Liver (tissue), 9 donors: ENCODE results near the gene COPS2. TPM values are rescaled to one million over a fixed set of nuclear protein-coding genes. Genes with fewer than 3 reads are reported as not detected.

Source experiments
- DNase-seq: peaks from one replicate; pipeline ENCODE4 v3.0.0-alpha.2; 2017; ENCODE audit warnings: low spot score
- H3K27ac ChIP-seq, 2 donors: one replicate each; pipeline ENCODE4 v1.7.0; 2013; ENCODE audit warnings: inconsistent platforms in 2 of 2, low read length in 2 of 2, control low read depth in 1 of 2, low read depth in 1 of 2, mild to moderate bottlenecking in 1 of 2
- H3K27me3 ChIP-seq, 4 donors: one replicate each; pipeline versions ENCODE4 v1.6.1 to v1.7.0; 2013; ENCODE audit warnings: low read length in 3 of 4, inconsistent platforms in 1 of 4, mild to moderate bottlenecking in 1 of 4, moderate library complexity in 1 of 4; ENCODE audit not compliant: control insufficient read depth in 4 of 4, insufficient read depth in 4 of 4
- H3K36me3 ChIP-seq, 4 donors: one replicate each; pipeline versions ENCODE4 v1.6.1 to v1.7.0; 2013; ENCODE audit warnings: low read length in 3 of 4, mild to moderate bottlenecking in 3 of 4, low read depth in 1 of 4, moderate library complexity in 1 of 4; ENCODE audit not compliant: control insufficient read depth in 4 of 4, insufficient read depth in 3 of 4
- H3K4me1 ChIP-seq, 4 donors: one replicate each; pipeline versions ENCODE4 v1.6.1 to v1.7.0; 2013; ENCODE audit warnings: low read length in 3 of 4, mild to moderate bottlenecking in 3 of 4, moderate library complexity in 1 of 4; ENCODE audit not compliant: control insufficient read depth in 4 of 4, insufficient read depth in 4 of 4
- H3K4me3 ChIP-seq, 3 donors: one replicate each; pipeline versions ENCODE4 v1.6.1 to v1.7.0; 2013; ENCODE audit warnings: low read length in 3 of 3, control low read depth in 1 of 3, low read depth in 1 of 3, mild to moderate bottlenecking in 1 of 3
- H3K9ac ChIP-seq, 2 donors: one replicate each; pipeline ENCODE4 v1.7.0; 2013; ENCODE audit warnings: low read length in 2 of 2, mild to moderate bottlenecking in 2 of 2, moderate library complexity in 2 of 2, control low read depth in 1 of 2, low read depth in 1 of 2
- H3K9me3 ChIP-seq, 4 donors: one replicate each; pipeline versions ENCODE4 v1.6.1 to v1.7.0; 2013; ENCODE audit warnings: low read length in 3 of 4; ENCODE audit not compliant: control insufficient read depth in 4 of 4
- EGR1 ChIP-seq, 2 donors: IDR thresholded peaks; 2 replicates each; pipeline ENCODE4 v1.6.1; 2016 to 2018; ENCODE audit warnings: antibody characterized with exemption in 2 of 2, low read depth in 2 of 2
- FOXA1 ChIP-seq: IDR thresholded peaks from 2 replicates; pipeline ENCODE4 v1.6.1; 2016; ENCODE audit warnings: antibody characterized with exemption
- FOXA2 ChIP-seq: IDR thresholded peaks from 2 replicates; pipeline ENCODE4 v1.6.1; 2016; ENCODE audit warnings: antibody characterized with exemption
- GABPA ChIP-seq, 2 donors: IDR thresholded peaks in 1 of 2; conservative IDR thresholded peaks in 1 of 2; 2 replicates each; pipeline ENCODE4 v1.6.1; 2016; ENCODE audit warnings: antibody characterized with exemption in 2 of 2, mild to moderate bottlenecking in 1 of 2, moderate library complexity in 1 of 2
- HNF4A ChIP-seq, 2 donors: conservative IDR thresholded peaks; 2 replicates each; pipeline ENCODE4 v1.6.1; 2016; ENCODE audit warnings: antibody characterized with exemption in 2 of 2, mild to moderate bottlenecking in 2 of 2
- HNF4G ChIP-seq: IDR thresholded peaks from 2 replicates; pipeline ENCODE4 v1.6.1; 2016; ENCODE audit warnings: antibody characterized with exemption
- JUND ChIP-seq, 2 donors: IDR thresholded peaks; 2 replicates each; pipeline ENCODE4 v1.6.1; 2016; ENCODE audit warnings: antibody characterized with exemption in 2 of 2
- NR2F2 ChIP-seq: IDR thresholded peaks from 2 replicates; pipeline ENCODE4 v1.6.1; 2016; ENCODE audit warnings: antibody characterized with exemption
- RAD21 ChIP-seq, 2 donors: IDR thresholded peaks; 2 replicates each; pipeline ENCODE4 v1.6.1; 2016; ENCODE audit warnings: antibody characterized with exemption in 2 of 2, mild to moderate bottlenecking in 2 of 2
- RXRA ChIP-seq, 2 donors: IDR thresholded peaks; 2 replicates each; pipeline ENCODE4 v1.6.1; 2017 to 2018; ENCODE audit warnings: antibody characterized with exemption in 2 of 2, mild to moderate bottlenecking in 1 of 2
- SP1 ChIP-seq: IDR thresholded peaks from 2 replicates; pipeline ENCODE4 v1.6.1; 2018; ENCODE audit warnings: antibody characterized with exemption, mild to moderate bottlenecking
- TAF1 ChIP-seq: conservative IDR thresholded peaks from 2 replicates; pipeline ENCODE4 v1.6.1; 2016; ENCODE audit warnings: antibody characterized with exemption, mild to moderate bottlenecking
- YY1 ChIP-seq: IDR thresholded peaks from 2 replicates; pipeline ENCODE4 v1.6.1; 2016; ENCODE audit warnings: antibody characterized with exemption, mild to moderate bottlenecking
- WGBS: extraction: QIAGEN DNeasy Blood & Tissue Kit; methylation state at CpG from one replicate; pipeline ENCODE4 v1.1.7; 2013; 5-methylcytosine and 5-hydroxymethylcytosine counted together
- polyA plus RNA-seq, 2 donors: library from polyadenylated mRNA; stranded (reverse) in 1 of 2; unstranded in 1 of 2; fragments of 200-250 nt in 1 of 2; fragments of >200 nt in 1 of 2; fragmentation: Nextera tagmentation in 1 of 2; extraction: Ambion mirVana in 1 of 2; gene quantifications; one replicate each; pipeline versions ENCODE4 v1.2.1 to v1.2.3, GENCODE V29; 2013 to 2015
- total RNA-seq, 2 donors: library from RNA; depleted of rRNA; stranded (reverse); fragments of >200 nt; gene quantifications; one replicate each; pipeline ENCODE4 v1.2.3, GENCODE V29; 2014
- TF ChIP-seq, protein P1 (sequence below): IDR thresholded peaks from 2 replicates; pipeline ENCODE4 v1.6.1; 2016; ENCODE audit warnings: antibody characterized with exemption
- TF ChIP-seq, protein P2 (sequence below): fragments of 150-350 bp; IDR thresholded peaks from 2 replicates; pipeline ENCODE4 v1.5.1; 2017; ENCODE audit warnings: improper control_type of control experiment, low read depth, low read length; ENCODE audit not compliant: missing input control
- TF ChIP-seq, protein P3 (sequence below): IDR thresholded peaks from 2 replicates; pipeline ENCODE4 v1.6.1; 2016; ENCODE audit warnings: antibody characterized with exemption
- TF ChIP-seq, protein P4 (sequence below): IDR thresholded peaks from 2 replicates; pipeline ENCODE4 v1.6.1; 2016; ENCODE audit warnings: antibody characterized with exemption
- donor health status: healthy.
- donor health status: healthy.
- donor health status: healthy.
- donor health status: healthy.
- donor health status: healthy.

The COPS2 gene
- total and polyA plus RNA-seq, 4 donors, result 14.0 to 36.0 (median 25.5) TPM

DNA sequence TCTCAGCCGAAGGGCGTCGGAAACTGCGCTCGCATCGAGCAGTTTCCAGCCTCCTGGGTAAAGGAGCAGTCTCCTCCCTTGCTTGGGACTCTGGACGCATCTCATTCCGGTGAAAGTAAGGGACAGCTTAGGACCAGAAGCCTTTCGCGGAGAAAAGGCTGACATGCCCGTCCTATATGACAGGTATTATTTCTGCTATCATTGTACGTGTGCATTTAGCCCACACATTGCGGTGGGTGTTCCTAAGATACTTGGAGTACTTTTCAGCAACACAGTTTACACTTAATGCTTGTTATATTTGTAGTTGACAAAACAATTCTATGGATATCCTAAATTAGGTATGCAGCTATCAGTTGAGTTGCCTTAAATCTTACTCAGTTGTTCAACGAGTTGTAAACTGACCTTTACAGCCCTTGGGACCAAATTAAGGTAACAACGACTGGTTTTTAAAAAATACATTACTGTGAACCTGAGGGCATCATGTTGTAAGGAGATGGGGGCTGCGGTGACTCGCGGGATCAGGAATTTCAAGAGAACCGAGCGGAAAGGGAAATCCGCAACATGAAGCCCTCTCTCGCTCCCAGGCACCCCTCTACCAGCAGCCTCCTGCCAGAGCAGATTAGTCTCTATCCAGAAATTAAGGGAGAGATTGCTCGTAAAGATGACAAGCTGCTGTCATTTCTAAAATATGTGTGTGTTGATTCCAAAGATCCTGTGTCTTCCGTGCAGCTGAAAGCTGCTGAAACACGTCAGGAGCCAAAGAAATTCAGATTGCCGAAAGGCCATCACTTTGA lies 632 bp upstream of the COPS2 start:
- Histone ChIP-seq H3K4me1 (peaks cover 3 to 23% (median 22%) of the 10 kb centered on the region in 4 donors), H3K4me3 (peak overlapping the region; percentile 75 to 100 (median 89)), H3K27me3 (no peaks in the 10 kb centered on the region), H3K36me3 (no peaks in the 10 kb centered on the region), H3K27ac (peak overlapping the region; percentile 38 to 82), H3K9me3 (no peaks in the 10 kb centered on the region), H3K9ac (peak overlapping the region; percentile 44 to 76)
- TF ChIP-seq GABPA (IDR thresholded peaks at IDR 0.05 in 1 of 2, conservative IDR thresholded peaks at IDR 0.05 in 1 of 2) (no peak), RXRA (IDR thresholded peaks at IDR 0.05) (no peak), EGR1 (IDR thresholded peaks at IDR 0.05; ENCODE audit: low read depth in 2 of 2) (no peak), HNF4A (conservative IDR thresholded peaks at IDR 0.05) (no peak), JUND (IDR thresholded peaks at IDR 0.05) (peak in 1 of 2 donors; percentile 5), SP1 (no peak), FOXA2 (no peak), TAF1 (peak; percentile 56), RAD21 (IDR thresholded peaks at IDR 0.05) (no peak), FOXA1 (no peak), NR2F2 (peak; percentile 6), HNF4G (no peak), YY1 (no peak)
- TF ChIP-seq, protein P1, sequence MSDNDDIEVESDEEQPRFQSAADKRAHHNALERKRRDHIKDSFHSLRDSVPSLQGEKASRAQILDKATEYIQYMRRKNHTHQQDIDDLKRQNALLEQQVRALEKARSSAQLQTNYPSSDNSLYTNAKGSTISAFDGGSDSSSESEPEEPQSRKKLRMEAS, result peak; percentile 3
- TF ChIP-seq, protein P2, sequence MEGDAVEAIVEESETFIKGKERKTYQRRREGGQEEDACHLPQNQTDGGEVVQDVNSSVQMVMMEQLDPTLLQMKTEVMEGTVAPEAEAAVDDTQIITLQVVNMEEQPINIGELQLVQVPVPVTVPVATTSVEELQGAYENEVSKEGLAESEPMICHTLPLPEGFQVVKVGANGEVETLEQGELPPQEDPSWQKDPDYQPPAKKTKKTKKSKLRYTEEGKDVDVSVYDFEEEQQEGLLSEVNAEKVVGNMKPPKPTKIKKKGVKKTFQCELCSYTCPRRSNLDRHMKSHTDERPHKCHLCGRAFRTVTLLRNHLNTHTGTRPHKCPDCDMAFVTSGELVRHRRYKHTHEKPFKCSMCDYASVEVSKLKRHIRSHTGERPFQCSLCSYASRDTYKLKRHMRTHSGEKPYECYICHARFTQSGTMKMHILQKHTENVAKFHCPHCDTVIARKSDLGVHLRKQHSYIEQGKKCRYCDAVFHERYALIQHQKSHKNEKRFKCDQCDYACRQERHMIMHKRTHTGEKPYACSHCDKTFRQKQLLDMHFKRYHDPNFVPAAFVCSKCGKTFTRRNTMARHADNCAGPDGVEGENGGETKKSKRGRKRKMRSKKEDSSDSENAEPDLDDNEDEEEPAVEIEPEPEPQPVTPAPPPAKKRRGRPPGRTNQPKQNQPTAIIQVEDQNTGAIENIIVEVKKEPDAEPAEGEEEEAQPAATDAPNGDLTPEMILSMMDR, result no peak
- TF ChIP-seq, protein P3, sequence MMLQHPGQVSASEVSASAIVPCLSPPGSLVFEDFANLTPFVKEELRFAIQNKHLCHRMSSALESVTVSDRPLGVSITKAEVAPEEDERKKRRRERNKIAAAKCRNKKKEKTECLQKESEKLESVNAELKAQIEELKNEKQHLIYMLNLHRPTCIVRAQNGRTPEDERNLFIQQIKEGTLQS, result no peak
- no peak for DNase-seq
- WGBS, result under 1% methylated on average over 26 of the region's 26 CpGs

DNA sequence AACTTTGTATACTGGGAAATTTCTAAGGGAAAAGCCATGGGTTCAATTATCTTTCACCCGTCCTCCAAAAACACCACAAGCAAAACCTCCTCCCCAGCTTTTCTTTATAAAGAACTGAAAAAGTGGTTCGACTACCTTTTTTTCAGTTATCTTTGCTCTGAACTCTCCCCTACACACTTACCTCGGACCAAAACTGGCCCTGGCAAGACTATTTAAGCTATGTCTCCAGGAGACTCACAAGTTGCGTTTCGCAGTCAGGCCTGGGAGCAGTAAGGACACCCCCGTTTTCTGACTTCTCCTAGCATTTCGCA lies 645 bp downstream of the COPS2 start:
- Histone ChIP-seq H3K4me3 (peak overlapping the region; percentile 75 to 100 (median 89)), H3K4me1 (peaks cover 3 to 23% (median 22%) of the 10 kb centered on the region in 4 donors), H3K9ac (peak overlapping the region; percentile 81 to 84), H3K27me3 (no peaks in the 10 kb centered on the region), H3K9me3 (no peaks in the 10 kb centered on the region), H3K36me3 (no peaks in the 10 kb centered on the region), H3K27ac (peak overlapping the region; percentile 70 to 82)
- no peak for DNase-seq
- under 1% methylated on average over 7 of the region's 7 CpGs for WGBS
- TF ChIP-seq RXRA (IDR thresholded peaks at IDR 0.05), result no peak
- TF ChIP-seq EGR1 (IDR thresholded peaks at IDR 0.05; ENCODE audit: low read depth in 2 of 2), result no peak
- TF ChIP-seq JUND (IDR thresholded peaks at IDR 0.05), result no peak
- TF ChIP-seq, protein P2, result no peak
- no peak for TF ChIP-seq FOXA2
- TF ChIP-seq YY1, result no peak
- no peak for TF ChIP-seq TAF1
- TF ChIP-seq, protein P4, sequence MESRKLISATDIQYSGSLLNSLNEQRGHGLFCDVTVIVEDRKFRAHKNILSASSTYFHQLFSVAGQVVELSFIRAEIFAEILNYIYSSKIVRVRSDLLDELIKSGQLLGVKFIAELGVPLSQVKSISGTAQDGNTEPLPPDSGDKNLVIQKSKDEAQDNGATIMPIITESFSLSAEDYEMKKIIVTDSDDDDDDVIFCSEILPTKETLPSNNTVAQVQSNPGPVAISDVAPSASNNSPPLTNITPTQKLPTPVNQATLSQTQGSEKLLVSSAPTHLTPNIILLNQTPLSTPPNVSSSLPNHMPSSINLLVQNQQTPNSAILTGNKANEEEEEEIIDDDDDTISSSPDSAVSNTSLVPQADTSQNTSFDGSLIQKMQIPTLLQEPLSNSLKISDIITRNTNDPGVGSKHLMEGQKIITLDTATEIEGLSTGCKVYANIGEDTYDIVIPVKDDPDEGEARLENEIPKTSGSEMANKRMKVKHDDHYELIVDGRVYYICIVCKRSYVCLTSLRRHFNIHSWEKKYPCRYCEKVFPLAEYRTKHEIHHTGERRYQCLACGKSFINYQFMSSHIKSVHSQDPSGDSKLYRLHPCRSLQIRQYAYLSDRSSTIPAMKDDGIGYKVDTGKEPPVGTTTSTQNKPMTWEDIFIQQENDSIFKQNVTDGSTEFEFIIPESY, result no peak
- TF ChIP-seq HNF4A (conservative IDR thresholded peaks at IDR 0.05), result no peak
- TF ChIP-seq GABPA (IDR thresholded peaks at IDR 0.05 in 1 of 2, conservative IDR thresholded peaks at IDR 0.05 in 1 of 2), result no peak
- TF ChIP-seq NR2F2, result no peak
- no peak for TF ChIP-seq HNF4G
- no peak for TF ChIP-seq RAD21 (IDR thresholded peaks at IDR 0.05)
- no peak for TF ChIP-seq SP1
